ENCODE measurements around the gene TSPAN15. TPM values are rescaled to one million over a fixed set of nuclear protein-coding genes. Genes with fewer than 3 reads are reported as not detected.

The TSPAN15 gene
- total RNA-seq, 2 donors from 2014 or later, result 6.6 to 7.7 TPM

GRCh38 chr10:69489506-69490090, 38.3 kb downstream of the TSPAN15 start:
- Histone ChIP-seq H3K9me3 (peaks cover 0 to 3% of the 10 kb centered on the region in 2 donors), H3K27me3 (no peaks in the 10 kb centered on the region), H3K4me1 (peaks cover 0 to 20% of the 10 kb centered on the region in 2 donors), H3K36me3 (no peaks in the 10 kb centered on the region), H3K27ac (no peak overlapping the region), H3K4me3 (no peak overlapping the region)
- no peak for TF ChIP-seq CTCF (IDR thresholded peaks at IDR 0.05)
- DNase-seq (ENCODE audit: low spot score), result no peak

DNA sequence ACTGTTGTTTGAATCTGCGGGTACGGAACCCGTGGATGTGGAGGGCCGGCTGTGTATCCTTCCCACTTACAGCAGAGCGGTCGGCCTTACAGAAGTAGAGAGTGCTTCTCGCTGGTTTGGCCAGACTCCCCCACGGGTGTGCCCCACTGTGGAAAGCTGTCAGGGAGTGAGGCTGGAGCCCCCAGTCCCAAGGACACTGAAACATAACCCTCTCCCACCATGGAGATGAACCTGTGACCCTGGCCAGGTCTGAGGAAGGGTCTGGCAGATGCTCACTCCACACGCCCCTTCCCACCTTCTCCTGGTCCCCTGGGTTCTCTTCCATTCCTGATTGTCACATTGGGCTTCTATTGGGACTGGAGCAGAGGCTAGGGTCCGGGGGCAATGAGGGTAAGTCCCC, 39.6 kb downstream of the TSPAN15 start:
- Histone ChIP-seq H3K27me3 (no peaks in the 10 kb centered on the region), H3K4me1 (peaks cover 0 to 20% of the 10 kb centered on the region in 2 donors), H3K36me3 (no peaks in the 10 kb centered on the region), H3K9me3 (peaks cover 0 to 3% of the 10 kb centered on the region in 2 donors), H3K4me3 (no peak overlapping the region), H3K27ac (no peak overlapping the region)
- no peak for TF ChIP-seq CTCF (IDR thresholded peaks at IDR 0.05)
- DNase-seq (ENCODE audit: low spot score), result no peak

GRCh38 chr10:69491611-69492010, 40.3 kb downstream of the TSPAN15 start:
- no peak for DNase-seq (ENCODE audit: low spot score)
- H3K4me1 ChIP-seq, result peaks cover 0 to 14% of the 10 kb centered on the region in 2 donors
- H3K4me3 ChIP-seq, result no peak overlapping the region
- TF ChIP-seq CTCF (IDR thresholded peaks at IDR 0.05), result no peak
- no peaks in the 10 kb centered on the region for H3K36me3 ChIP-seq
- H3K27me3 ChIP-seq, result no peaks in the 10 kb centered on the region
- H3K27ac ChIP-seq, result no peak overlapping the region
- H3K9me3 ChIP-seq, result peaks cover 0 to 3% of the 10 kb centered on the region in 2 donors

DNA sequence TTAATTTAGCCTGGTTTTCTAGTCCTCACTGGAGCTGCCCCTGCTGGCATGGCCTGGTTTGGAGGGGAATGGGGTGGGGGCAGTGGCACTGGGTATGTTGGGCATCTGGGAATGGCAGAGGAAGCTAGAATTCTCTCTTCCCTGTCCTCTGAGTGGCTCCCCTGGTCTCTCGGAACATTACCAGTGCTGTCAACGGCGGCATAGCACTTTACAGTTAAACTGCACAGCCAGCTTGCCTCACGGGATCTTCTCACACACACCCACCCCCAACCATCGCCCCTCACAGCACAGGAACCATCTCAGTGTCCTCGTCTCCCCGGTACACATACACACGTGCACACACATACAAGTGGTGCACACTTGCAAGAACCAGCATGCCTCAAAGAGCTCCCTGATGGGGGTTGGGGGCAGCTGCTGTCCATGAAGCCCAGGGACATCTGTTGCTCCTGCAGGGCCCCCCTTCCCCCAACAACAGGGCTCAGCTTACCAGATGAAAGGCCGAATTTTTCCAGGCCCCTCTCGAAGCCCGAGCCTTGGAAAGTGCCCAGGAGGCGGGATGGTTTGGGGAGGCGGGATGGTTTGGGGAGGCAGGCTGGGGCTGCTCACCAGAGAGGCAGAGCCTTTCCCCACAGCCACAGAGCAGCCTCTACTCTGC, 41.0 kb downstream of the TSPAN15 start:
- no peak overlapping the region for H3K27ac ChIP-seq
- H3K9me3 ChIP-seq, result peaks cover 0 to 3% of the 10 kb centered on the region in 2 donors
- no peak for DNase-seq (ENCODE audit: low spot score)
- H3K4me1 ChIP-seq, result peaks cover 0 to 7% of the 10 kb centered on the region in 2 donors
- H3K27me3 ChIP-seq, result no peaks in the 10 kb centered on the region
- TF ChIP-seq CTCF (IDR thresholded peaks at IDR 0.05), result no peak
- H3K4me3 ChIP-seq, result no peak overlapping the region
- no peaks in the 10 kb centered on the region for H3K36me3 ChIP-seq

- H3K4me3 ChIP-seq, result no peak overlapping the region
- no peak for TF ChIP-seq CTCF (IDR thresholded peaks at IDR 0.05)
- no peak for DNase-seq (ENCODE audit: low spot score)
- no peaks in the 10 kb centered on the region for H3K27me3 ChIP-seq
- peaks cover 0 to 3% of the 10 kb centered on the region in 2 donors for H3K9me3 ChIP-seq
- H3K4me1 ChIP-seq, result peaks cover 0 to 5% of the 10 kb centered on the region in 2 donors
- H3K36me3 ChIP-seq, result no peaks in the 10 kb centered on the region
- H3K27ac ChIP-seq, result no peak overlapping the region
Observed at GRCh38 chr10:69492746-69493462, 41.6 kb downstream of the TSPAN15 start.

All from right atrium auricular region (tissue), 2 donors.